Amygdala (tissue), 56 donors: ENCODE results near the gene SMCP.

Experiments
- DNase-seq, 56 donors: peaks; one replicate each; lab custom pipeline; 2025; lab: John Stamatoyannopoulos, UW

The SMCP gene

DNA sequence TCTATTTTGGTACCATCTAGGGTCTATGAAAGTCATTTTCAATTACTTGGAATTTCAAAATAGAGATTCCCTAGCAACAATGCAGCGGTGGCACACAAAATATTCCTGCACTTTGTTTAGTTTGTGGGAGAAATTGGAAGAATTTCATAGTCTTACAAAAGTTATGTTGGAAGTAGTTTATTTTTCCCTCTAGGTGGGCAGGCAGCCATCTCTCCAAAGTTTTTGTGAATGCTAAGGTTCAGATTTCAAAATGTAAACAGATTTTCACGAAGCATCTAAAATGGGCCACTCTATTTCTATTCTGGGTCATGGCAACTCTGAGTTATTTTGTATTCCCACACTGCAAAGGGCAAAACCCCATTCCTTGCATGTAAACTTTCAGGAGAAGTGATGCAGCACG is 8.0 kb downstream of the SMCP start:
- no peak for DNase-seq

GRCh38 chr1:152886758-152887409 is 8.8 kb downstream of the SMCP start:
- DNase-seq = no peak

- no peak for DNase-seq
Observed at GRCh38 chr1:152888126-152888525, 10.0 kb downstream of the SMCP start.

- no peak for DNase-seq
Observed at GRCh38 chr1:152899027-152899426, 20.9 kb downstream of the SMCP start.

DNA sequence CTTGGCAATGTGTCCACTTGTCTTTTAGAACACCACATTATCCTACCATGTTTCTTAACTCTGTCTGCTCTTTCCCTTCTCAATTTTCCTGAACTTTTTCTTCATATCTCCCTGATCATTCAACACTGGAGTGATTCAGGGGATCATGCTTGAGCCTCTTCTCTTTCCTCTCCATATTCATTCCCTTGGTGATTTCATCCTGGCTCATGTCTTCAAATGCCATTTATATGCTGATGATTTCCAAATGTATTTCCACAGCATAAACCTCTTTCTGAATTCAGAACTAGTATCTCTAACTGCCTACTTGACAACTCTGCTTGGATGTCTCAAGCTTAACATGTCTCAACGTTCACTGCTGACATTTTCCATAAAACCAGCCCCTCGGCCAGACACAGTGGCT is 21.8 kb downstream of the SMCP start:
- DNase-seq = no peak

DNA sequence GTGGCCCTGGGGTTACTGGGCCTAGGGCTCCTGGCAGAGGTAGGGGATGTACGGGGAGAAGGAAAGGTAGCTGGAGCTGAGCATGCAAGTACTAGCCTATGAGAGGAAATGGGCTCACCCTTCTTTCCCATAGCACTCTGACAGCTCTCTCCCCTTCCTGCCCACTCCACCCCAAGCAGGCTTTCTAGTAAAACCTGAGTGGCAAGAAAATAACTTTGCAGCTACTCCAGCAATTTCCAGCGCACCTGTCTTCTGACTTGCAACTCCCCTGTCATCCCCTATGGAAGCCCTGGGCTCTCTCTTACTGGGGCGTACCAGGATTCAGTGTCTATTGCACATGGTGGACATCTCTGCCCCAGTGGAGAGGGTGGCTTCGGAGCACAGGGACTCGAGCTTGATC is 23.5 kb downstream of the SMCP start:
- no peak for DNase-seq

DNA sequence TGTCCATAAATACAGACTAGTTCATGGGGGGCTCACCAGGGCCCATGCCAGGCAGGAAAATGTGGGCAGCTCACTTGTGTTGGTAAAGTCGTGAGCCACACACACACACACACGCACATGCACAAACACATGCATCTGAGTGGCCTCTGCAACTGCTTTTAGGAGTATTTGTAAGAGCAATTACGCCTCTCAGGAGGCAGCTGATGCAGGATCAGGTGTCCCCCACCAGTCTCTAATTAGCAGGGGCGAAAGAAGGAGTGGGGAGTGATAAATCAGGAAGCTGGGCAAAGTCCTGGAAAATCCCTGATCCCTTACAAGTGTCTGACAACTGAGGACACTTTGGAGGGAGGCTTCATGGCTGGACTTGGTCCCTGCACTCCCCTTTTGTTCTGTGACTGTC is 24.5 kb downstream of the SMCP start:
- DNase-seq = no peak

GRCh38 chr1:152904688-152905440 is 26.7 kb downstream of the SMCP start:
- no peak for DNase-seq

- no peak for DNase-seq
Observed at GRCh38 chr1:152906023-152906565, 28.0 kb downstream of the SMCP start.

- no peak for DNase-seq
Observed at GRCh38 chr1:152907686-152908601, 29.8 kb downstream of the SMCP start, which contains the start of gene IVL. Gene IVL (plus strand): TSS chr1:152908546. CDS start chr1:152909798, 1,252 bp downstream.

DNA sequence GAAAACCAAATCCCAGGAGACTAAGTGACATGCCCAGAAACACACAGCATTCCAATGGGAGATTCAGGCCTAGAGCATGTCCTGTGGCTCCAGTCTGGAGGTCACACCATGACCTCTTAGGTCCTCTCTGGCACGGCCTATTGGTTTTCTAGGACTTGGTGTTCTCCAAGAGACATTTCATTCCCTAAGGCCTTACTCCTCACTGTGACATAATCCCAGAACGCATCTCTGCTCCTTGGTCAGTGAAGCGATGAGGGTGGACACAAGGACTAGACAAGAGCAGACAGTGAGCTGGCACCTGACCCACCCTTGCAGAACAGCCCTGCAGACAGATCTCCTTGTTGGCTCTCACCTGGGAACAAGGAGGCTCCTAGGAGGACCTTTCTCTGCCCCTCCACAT is 31.1 kb downstream of the SMCP start:
- DNase-seq = no peak

GRCh38 chr1:152912471-152912870 is 34.3 kb downstream of the SMCP start:
- DNase-seq = no peak

- DNase-seq = no peak
Observed at GRCh38 chr1:152912900-152913299, 34.8 kb downstream of the SMCP start.

GRCh38 chr1:152917794-152918193 is 39.7 kb downstream of the SMCP start:
- DNase-seq = peak in 3 of 56 donors; percentile 11 to 28 (median 25)

- no peak for DNase-seq
Observed at GRCh38 chr1:152919071-152919470, 40.9 kb downstream of the SMCP start.

DNA sequence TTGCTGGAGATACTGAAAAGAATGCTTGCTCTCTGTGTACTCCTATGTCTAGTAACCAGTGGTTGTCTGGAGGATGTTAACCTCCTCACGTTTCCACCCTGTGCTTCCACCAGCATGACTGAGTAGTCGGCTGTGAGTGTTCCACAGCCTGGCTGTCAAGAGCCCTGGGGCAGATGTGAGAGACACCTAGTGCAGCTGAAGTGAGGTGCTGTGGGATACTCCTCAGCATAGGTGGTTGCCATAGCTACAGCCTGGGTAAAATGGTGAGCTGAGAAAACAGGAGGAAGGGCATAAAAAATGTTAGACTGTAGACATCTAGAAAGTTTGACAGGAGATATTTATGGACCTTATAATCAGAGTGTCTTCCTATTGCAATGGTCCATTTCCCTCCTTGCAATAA is 46.1 kb downstream of the SMCP start:
- no peak for DNase-seq

DNA sequence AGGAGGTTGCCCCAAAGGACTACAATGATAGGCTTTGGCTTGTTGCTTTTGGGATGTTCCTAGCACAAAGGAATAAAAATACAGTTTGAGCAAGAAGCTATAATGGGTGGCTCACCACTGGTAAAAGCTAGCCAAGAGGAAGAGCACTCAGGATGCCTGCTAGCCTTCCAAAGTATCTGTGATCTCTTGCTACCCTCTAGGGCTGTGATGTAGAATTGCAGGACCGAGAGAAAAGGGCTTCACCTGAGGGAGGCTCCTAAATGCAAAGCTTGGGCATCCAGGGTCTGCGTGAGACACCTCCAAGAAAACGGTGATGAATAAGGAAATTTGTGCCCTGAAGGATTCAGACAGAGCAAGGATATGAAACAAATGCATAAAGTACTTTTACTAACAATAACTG is 48.0 kb downstream of the SMCP start:
- DNase-seq = no peak

DNA sequence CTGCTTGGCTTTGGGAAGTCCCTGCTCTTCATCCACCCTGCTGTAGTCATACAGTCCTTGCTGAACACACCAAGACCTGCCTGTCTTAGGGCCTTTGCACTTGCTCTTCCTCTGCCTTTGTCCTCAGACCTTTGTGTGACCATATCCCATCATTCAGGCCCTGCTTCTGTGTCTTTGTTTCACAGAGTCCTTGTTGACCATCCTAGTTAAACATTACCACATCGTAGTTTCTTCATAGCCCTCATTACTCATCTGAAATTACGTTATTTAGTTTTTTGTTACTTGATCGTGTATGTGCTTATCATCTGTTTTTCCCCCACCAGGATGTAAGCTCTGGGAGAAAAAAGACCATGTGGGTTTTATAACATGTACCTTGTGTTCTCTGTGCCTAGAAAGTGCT is 50.5 kb downstream of the SMCP start:
- no peak for DNase-seq

DNA sequence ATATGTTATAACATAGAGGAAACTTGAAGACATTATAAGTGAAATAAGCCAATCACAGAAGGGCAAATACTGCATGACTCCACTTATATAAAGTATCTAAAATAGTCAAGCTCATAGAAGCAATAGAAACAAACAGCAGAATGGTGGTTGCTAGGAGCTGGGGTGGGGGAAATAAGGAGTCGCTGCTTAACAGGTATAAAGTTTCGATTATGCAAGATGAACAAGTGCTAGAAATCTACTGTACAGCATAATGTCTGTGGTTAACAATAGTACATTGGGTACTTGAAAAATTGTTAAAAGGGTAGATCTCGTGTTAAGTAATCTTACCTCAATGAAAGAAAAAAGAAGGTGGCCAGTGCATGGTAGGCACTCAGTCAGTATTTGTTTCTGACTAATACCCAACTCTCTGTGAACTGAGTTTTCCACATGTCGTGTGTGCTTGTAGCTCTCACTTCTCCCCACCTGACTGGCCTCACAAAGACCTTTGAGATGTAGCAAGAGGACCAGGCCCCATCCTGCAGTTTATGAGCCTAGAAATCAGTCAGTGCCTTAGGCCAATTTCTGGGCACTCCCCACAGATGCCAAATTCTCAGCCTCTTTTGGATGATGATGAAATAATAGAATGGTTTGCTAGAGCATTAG is 54.2 kb downstream of the SMCP start:
- no peak for DNase-seq

DNA sequence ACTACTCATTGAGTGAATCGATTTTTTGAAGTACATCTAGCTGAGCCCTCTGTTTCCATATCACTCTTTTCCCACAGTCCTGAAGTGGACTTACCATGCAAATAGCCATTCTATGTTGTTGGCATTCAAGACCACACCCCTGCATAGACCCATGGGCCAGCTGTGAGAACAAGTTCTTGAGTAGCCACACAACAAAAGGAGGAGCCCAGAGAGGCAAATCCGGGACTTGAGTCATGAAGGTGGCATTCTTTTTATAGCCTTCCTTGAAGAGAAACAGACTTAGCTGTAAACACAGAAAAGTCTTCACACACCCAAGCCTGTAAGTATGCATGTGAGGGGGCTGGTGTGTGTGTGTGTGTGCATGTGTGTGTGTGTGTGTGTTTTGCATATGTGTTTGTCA is 55.1 kb downstream of the SMCP start:
- DNase-seq = no peak
